Measurements from ENCODE around the gene ADORA3.
"Not testable (repeated sequence)": the region's sequence is repeated elsewhere in the genome, so short reads cannot be mapped to it uniquely, and the experiment has no call there.

ADORA3 gene

DNA sequence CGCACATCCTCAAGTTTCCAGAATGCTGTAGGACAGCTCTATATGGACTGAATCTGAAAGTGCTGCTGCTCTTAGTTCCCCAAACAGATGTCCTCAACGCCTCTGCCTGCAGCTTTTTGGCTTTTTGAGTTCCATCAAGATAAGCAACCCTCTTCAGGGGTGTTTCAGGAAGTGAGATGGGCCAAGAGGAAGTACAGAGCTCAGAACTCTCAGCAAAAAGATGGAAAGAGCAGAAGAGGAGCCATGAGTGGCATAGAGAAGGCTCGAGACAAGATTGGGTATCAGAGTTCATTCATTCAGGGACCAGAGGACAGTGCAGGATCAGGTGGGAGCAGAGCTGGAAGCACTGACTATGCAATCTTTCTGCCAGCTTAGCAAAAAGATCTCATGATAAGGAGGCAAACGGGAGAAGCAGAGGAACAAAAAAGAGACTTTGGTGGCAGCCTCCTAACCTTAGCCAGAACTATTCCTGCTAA, at the start of gene ADORA3, which contains the start of gene TMIGD3:
Gene ADORA3, minus strand, starts transcription at position 49 of the 476 bp plus-strand sequence. CDS start 279 bp downstream, outside the sequence.
Gene TMIGD3, minus strand, starts transcription at position 49 of the 476 bp plus-strand sequence. CDS start 279 bp downstream, outside the sequence.
- DNase-seq (ENCODE audit: low spot score) = no peak

DNA sequence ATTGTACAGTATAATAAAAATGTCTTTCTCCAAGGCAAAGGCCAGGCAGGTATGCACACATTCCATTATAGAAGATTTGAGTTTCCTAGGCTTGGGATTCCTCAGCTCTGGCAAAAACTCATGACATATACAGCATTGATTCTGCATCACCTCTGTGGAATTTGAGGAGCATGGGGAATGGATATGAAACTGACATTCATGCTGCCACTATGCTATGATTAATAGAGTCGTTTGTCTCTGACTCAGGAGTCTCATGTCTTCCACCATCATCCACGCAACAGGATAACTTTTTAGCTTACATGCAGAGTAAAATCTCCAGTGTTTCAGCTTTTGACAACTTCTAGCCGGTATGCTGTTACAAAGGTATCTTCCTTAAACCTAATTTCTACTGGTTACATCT, 49.8 kb upstream of the ADORA3 start:
- DNase-seq (ENCODE audit: low spot score) = peak; percentile 69

DNA sequence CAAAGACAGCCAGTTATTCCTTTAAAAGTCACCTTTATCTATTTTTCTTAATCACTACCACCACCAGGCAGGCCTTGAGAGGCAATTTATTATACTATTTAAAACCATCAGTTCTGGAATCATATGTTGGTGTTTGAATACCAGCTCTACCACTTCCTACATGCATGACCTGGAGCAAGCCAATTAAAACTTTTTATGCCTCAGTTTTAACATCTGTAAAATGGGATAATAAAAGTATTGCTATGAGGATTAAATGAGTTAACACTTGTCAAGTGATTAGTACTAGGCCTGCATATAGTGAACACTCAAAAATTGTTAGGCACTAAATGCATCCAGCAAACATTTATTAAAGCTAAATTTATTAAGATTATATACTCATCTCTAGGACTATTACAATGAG, 49.2 kb upstream of the ADORA3 start:
- no peak for DNase-seq (ENCODE audit: low spot score)

DNA sequence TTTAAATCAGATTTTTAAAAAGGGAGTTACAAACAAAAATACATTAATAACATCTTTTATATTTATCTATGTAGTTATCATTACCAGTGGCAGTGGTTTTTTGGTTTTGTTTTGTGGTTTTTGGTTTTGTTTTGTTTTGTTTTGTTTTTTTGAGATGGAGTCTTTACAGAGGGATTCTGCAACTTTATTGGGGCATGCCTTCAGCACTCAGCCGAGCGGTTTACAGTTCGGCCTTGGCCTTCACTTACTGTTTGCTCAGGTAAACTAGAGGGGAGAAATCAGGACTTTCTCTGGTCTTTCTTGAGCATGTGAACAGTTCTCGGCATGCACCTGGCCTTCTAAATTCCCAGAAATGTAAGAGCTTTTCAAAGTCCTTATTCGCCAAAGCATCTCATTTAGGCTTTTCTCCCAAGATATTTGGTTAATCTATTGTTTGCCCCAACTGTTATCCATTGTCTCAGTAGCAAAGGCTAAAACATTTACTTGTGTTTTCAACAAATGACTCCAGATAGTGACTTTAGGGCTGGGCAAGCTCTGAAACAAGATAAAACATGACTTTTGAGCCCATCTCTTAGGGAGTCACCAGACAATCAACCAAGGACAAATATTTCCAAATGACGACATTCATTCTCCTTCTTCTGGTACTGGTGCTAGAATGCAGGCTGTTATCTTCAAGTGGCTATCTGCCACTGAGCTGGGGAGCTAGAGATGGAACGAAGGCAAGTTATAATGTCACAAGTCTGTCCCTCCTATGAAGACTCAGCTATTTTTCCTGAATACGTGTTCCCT, 48.4 kb upstream of the ADORA3 start:
- DNase-seq (ENCODE audit: low spot score) = no peak

DNA sequence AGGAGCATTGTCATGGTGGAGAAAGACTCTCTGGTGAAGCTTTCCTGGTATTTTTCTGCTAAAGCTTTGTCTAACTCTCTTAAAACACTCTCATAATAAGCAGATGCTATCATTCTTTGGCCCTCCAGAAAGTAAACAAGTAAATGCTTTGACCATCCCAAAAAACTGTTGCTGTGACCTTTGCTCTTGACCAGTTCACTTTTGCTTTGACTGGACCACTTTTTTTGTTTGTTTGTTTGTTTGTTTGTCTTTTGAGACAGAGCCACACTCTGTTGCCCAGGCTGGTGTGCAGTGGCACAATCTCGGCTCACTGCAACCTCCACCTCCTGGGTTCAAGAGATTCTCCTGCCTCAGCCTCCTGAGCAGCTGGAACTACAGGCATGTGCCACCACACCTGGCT, 44.4 kb upstream of the ADORA3 start:
- DNase-seq (ENCODE audit: low spot score) = not testable (repeated sequence)

DNA sequence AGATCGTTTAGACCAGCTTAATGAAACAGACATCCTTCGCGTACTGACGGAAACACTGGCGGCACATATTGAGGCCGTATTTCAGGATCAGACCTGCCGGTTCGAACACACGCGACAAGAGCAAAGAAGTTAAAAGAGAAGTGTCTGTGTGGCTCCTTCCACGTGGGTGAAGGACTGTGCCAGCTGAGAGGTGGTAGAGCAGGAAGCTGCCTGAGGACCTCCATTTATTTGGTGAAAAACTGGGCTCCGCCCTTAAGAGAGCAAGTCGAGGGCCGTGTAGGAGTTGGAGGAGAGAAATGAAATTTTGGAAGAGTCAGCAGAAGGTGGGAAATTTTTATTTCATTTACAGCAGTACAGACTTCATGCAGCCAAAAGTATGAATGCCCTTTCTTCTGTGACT, 38.8 kb upstream of the ADORA3 start:
- DNase-seq (ENCODE audit: low spot score) = no peak

DNA sequence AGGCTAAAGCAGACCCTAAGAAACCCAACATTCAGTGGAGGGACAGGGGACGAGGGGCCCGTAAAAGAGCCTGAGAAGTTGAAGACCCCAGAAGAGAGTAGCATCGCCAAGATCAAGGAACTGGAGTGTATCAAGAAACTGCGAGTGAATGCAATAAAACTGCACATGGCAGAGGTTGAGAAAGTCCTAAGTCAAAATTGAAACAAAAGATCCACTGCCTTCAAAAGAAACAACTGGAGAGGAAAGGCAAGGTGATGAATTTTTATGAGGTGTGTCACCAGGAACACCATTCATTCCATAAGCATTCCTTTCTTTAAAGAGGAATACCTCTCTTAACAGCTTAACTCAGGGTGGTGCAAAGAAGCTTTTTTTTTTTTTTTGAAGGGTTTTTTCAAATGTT, 38.3 kb upstream of the ADORA3 start:
- peak; percentile 46 for DNase-seq (ENCODE audit: low spot score)

DNA sequence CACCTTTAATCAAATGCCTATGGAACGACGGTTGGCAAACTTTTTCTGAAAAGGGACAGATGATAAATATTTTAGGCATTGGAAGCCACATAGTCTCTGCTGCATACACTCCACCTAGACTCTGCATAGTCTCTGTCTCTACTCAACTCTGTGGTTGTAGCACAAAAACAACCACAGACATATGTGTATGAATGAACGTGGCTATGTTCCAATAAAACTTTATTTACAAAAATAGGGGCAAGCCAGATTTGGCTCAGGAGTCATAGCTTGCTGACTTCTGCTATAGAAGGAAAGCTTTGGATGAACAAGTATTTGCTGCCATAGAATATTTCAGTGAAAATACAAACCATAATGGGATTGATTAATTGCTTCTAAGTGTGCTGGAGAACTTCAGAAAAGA, 37.5 kb upstream of the ADORA3 start:
- no peak for DNase-seq (ENCODE audit: low spot score)

DNA sequence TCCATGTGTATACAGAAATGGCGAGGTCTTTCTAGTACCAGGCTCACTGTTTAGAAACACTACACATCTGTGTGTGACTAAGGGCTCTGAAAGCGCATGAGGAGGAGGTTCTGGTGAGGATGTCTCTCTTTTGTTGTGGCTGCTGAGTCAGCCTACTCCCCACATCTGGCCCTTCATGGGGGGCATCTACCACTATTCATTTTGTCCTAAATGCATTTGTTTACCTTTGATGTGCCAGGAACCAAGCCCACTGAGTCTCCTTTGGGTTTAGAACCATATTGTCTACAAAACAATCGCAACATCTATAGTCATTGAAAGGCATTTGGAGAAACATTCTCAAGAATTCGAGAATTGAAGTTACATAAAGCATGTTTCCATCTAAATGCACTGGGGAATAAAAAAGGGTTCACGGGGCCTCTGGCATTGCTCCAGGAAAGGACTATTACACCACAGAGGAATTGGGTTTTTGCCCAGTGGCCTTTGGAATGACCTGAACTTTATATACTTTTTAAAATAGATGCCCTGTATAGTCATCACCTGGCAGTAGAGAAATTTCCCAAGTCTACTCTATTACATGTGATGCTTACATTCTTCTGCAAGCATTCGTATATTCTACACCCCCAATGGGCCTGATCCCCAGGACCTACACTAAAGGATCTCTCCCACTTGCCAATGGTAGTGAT, 35.1 kb upstream of the ADORA3 start:
- DNase-seq (ENCODE audit: low spot score) = no peak

DNA sequence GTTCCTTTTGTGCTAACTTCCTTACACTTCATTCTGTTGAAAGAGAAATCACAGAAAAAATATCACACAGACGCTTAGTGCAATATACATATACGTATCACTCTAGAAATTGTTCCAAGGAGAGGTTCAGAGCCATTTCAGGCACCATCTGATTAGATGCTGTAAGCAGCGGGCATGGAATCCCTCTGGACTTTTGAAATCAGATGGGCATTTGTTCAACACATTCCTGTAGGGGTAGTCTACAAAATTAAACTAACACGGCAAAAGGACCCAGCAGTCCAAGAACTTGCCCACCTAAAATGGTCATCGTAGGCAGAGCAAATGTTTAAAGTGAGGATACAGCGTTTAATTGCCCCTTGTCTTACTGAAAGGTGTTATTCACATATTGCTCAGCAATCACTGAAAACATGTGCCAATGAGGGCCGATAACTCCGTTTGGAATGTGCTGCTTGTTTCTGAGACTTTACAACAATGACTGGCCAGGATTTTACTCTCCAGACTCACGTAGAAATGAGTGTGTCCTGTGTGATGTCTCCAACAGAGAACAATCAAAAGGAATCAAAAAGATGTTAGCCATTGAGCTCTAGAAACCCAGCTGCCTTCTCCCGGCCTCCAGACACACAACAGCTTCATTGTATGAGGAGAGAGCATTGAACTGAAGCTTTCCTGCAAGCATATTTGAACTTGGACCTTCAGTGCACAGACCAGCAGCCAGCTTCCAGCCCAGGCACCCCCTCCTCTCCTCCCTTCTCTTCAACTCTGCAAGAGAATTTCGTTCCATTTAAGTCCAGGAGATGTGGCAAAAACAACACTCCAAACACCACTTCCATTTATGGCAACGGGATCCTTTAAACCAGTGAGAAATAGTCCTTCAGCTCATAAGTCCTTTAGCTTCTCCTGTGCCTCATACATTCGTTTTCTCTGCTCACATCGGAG, 32.1 kb upstream of the ADORA3 start:
- no peak for DNase-seq (ENCODE audit: low spot score)

DNA sequence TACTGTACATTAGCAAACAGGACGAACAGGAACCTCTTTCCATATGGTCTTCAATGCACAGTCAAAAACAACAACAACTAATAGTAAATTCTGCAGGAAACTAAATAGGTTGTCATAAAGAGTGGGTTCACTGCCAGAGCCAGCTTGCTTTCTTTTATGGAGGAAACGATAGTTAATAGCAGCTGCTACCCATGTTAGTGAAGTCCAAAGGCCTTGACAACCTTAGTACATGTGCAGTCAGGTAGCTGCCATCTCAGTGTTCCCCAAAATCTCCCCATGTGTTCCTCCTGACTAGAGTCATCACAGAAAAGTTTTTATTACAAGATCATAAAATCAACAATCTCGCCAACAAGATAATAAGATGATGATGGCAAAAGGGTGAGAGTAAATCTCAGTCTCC, 16.6 kb upstream of the ADORA3 start:
- no peak for DNase-seq (ENCODE audit: low spot score)

DNA sequence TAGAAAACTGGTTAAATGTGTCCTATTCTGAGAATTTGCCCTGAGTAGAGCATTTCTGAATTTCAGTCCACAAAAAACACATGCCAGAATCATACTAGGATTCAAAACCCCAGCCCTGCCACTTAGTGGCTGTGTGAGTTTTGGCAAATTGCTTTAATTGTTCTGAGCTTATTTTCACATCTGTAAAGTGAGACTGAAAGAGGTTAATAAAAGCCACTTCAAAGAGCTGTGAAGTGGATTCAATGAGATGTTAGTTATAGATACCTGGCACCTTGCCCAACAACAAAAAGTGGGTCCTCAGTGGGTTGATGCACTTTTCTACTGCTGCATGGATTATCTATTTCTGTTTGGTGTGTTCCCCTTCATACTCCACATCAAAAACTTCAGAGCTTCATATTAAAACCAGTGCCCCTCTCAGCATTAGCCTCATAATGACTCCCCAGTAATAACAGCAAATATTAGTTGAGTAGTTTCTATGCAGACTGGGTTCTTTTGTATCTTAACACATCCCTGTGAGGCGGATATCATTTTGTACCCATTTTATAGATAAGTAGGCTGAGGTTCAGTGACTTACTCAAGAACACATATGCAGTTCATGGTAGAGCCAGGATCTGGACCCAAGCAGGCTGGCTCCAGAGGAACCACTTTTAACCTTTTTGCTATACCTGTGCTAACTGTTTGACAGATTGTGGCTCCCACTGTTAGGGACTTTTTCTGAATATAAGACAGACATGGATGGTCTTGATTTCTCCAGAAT, 14.2 kb upstream of the ADORA3 start:
- DNase-seq (ENCODE audit: low spot score) = no peak

DNA sequence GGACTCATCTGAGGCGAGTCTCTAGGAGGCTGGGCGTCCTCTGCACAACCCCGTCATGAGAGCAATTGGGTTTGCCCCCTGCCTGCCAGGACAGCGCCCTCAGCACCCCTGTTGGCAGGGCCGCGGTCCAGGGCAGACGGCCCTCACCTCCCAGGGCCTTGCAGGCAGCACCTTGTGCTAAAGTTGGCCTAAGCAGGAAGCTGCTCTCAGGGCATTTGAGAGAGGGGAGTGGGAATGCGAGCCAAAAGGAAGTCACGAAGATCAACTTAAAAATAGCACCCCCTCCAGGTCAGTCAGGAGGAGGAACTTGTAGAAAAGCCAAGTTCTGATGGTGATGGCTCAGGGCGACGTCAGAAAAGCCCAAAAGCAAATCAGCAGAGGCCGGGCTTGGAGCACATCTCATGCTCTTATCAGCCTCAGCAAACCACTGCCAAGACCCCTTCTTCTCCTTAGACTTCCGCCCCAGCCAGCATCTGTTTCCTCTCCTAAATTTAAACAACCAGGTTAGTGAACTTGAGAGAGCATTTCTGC, 12.6 kb upstream of the ADORA3 start:
- DNase-seq (ENCODE audit: low spot score) = peak; percentile 98

DNA sequence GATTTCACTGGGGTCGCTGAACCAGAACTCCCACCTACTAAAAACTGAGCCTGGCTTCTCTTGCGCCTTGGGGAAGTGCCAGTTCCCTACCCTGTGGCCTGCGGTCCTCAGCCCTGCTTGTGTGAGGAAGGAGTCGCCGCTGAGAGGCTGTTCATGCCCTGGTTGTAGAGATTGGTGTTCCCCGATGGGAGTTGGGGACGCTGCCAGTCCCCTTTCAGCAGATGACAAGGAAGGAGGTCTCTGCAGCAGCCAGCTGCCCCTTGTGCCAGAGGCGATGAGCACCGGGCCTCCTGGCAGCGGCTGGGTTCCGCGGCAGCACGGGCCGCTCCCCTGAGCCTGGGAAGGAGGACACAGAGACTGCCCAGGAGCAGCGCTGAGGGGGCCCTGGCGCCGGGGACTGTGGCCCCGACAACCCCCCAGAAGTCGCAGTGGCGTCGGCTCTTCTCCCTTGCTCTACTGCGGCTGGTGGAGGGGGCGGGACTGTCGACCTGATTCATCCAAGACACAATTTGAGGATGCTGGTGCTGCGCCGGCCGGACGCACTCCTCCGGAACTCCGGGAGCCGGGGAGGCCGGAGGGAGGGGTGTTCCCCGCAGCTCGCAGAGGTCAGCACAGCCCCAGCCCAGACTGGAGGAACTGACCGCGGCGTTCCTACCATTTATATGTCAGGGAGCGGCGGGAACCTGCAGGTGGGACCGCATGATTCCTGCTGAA, 12.0 kb upstream of the ADORA3 start:
- DNase-seq (ENCODE audit: low spot score) = peak; percentile 91

DNA sequence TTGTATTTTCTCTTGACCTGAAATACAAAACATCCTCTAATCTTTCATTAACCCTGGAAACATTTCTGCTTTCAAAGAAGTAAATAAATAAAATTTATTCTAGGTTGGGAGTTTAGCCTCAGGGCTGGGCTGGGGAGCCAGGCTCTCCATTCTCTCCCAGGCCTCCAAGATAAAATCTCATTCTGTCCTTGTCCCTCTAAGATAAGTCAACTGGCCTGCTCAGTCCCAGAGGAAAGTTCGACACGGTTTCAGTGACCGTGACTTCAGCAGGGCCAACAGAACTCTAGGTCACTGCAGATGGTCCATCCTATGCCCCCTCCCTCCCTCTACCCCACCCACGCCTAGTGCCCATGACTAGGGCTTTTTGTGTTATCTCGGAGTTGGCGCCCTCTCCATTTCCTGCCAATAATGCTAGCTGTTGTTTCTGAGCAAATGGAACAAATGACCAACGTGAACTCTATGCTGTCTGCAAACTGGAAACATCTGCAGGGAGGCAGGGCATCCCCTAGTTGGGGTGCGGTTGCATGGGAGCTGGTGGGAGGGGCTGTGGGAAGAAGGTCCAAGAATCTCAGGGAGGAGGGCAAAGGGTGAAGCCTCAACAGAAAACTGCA, 10.1 kb upstream of the ADORA3 start:
- peak; percentile 62 for DNase-seq (ENCODE audit: low spot score)

DNA sequence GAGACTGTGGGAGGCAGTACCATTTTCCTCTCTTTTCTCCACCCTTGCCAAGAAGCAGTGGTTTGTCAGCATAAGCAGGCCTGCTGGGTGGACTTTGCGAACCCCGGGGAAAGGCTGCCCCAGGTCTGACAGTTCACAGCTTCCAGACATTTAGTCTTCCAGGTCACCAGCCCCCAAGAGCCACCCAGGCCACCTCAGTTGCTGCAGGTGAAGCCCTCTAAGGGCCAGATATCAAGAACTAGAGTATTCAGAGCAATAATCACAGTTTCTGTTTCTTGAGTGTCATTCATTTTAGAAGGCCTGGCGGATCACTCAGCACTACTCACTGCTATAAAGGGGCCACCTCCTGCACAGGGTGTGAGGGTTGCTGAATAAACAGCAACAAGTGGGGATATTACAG, 9.5 kb upstream of the ADORA3 start:
- DNase-seq (ENCODE audit: low spot score) = no peak

DNA sequence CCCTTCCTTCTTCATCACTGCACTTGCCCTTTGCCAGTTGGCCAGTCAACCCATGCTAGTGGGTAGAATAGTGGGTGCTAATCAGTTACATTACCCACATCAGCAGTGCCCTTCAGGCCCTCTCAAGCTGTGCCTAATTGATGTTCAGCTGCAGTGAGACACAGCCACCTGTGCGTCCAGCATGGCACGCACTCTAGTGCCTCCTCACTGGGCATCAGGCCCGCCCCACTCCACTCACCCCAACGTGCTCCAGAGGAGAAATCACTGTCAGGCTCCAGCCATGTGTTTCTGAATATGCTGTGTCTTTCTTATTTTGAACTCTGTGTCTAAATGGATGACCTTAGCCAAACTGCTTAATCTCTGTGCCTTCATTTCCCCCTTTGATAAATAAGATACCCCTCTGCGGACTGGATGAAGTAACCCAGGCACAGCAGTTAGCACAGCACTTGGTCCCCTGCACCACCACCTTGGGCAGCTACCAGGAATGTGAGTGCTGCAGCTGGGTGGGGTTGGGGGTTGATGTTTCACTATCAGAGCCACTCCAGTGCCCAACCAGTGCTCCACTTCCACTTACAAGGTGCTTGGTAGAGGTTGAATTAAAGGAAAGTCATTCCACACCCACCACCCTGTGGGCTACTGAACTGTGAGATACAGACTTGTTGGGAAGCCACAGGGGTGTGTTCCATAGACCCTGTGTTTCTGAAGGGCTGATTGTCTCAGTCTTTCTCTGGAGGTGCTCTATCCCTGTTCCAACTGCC, 8.9 kb upstream of the ADORA3 start:
- DNase-seq (ENCODE audit: low spot score) = no peak

DNA sequence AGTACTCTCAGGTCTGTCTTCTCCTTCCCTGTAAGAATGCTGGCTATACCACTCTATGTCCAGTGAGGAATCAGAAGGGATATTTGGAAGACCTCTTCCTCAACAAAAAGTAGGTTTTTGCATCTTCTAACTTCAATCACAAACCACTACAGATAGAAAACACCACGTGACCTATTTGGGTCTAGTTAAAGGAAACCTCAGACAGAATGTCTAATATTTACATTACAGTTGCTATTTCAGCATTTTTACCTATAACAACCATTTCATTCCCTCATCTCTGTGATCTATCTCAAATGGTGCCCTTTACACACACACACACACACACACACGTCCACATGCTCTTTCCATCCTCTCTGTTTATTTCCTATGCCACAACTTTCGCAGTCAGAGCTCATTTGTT, 7.9 kb upstream of the ADORA3 start:
- DNase-seq (ENCODE audit: low spot score) = no peak

DNA sequence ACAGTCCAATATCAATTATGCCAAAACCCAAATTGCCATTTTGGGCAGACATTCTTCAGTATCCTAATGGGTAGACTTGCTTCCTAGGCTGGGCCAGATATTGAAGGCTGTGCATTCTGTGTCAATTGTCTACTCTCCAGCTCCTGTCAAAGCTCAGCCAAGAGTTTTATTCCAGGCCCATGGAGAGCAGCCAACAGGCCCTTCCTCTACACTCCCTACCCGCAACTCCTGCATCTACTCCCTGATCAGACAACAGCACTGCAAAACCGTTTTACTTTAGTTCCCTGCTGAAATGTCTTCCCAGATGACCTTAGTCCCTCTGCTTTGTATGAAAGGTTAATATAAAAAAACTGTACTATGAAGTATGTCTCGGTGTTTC, 6.6 kb upstream of the ADORA3 start:
- DNase-seq (ENCODE audit: low spot score) = no peak

Data from kidney capillary endothelial cell (primary cell).